ENCODE results near the gene COL15A1. TPM values are rescaled to one million over a fixed set of nuclear protein-coding genes. Genes with fewer than 3 reads are reported as not detected.

COL15A1 gene
- total RNA-seq, 1 donor from 2014 or later = 15.0 TPM

- no peak overlapping the region for H3K4me3 ChIP-seq
- no peaks in the 10 kb centered on the region for H3K9me3 ChIP-seq
- intact Hi-C loops (cut with DNase I) = loop anchor here (5.0 kb wide), 1 partner anchor 138 kb away; no protein-coding TSS in a partner anchor
- H3K4me1 ChIP-seq = peaks cover 34% of the 10 kb centered on the region
- no peaks in the 10 kb centered on the region for H3K27me3 ChIP-seq
- DNase-seq (ENCODE audit: extremely low spot score in 2 of 2) = peak; percentile 55 to 65
- H3K27ac ChIP-seq = peak overlapping the region; percentile 60
- TF ChIP-seq CTCF (IDR thresholded peaks at IDR 0.05) (no peak), POLR2AphosphoS5 (IDR thresholded peaks at IDR 0.05; ENCODE audit: insufficient read depth in 1 of 2, low read depth in 1 of 2) (no peak), POLR2A (IDR thresholded peaks at IDR 0.05) (no peak)
- H3K36me3 ChIP-seq = no peaks in the 10 kb centered on the region
Measured at GRCh38 chr9:98990181-98990870, 46.6 kb downstream of the COL15A1 start.

GRCh38 chr9:98992107-98992884 lies 48.6 kb downstream of the COL15A1 start:
- Histone ChIP-seq H3K36me3 (no peaks in the 10 kb centered on the region), H3K9me3 (no peaks in the 10 kb centered on the region), H3K4me1 (peaks cover 38% of the 10 kb centered on the region), H3K27me3 (no peaks in the 10 kb centered on the region), H3K4me3 (no peak overlapping the region), H3K27ac (no peak overlapping the region)
- TF ChIP-seq CTCF (IDR thresholded peaks at IDR 0.05) = no peak
- no peak for TF ChIP-seq POLR2AphosphoS5 (IDR thresholded peaks at IDR 0.05; ENCODE audit: insufficient read depth in 1 of 2, low read depth in 1 of 2)
- no peak for TF ChIP-seq POLR2A (IDR thresholded peaks at IDR 0.05)
- DNase-seq (ENCODE audit: extremely low spot score in 2 of 2) = peak in 1 of 2 donors; percentile 70
- intact Hi-C loops (cut with DNase I) = loop anchor here (5.0 kb wide), 1 partner anchor 140 kb away; no protein-coding TSS in a partner anchor

GRCh38 chr9:98992885-98993569 lies 49.3 kb downstream of the COL15A1 start:
- H3K4me3 ChIP-seq = no peak overlapping the region
- TF ChIP-seq POLR2A (IDR thresholded peaks at IDR 0.05) (no peak), POLR2AphosphoS5 (IDR thresholded peaks at IDR 0.05; ENCODE audit: insufficient read depth in 1 of 2, low read depth in 1 of 2) (no peak), CTCF (IDR thresholded peaks at IDR 0.05) (no peak)
- no peaks in the 10 kb centered on the region for H3K36me3 ChIP-seq
- no peaks in the 10 kb centered on the region for H3K27me3 ChIP-seq
- peak in 1 of 2 donors; percentile 69 for DNase-seq (ENCODE audit: extremely low spot score in 2 of 2)
- H3K4me1 ChIP-seq = peaks cover 45% of the 10 kb centered on the region
- H3K9me3 ChIP-seq = no peaks in the 10 kb centered on the region
- intact Hi-C loops (cut with DNase I) = loop anchor here (5.0 kb wide), 1 partner anchor 141 kb away; no protein-coding TSS in a partner anchor
- H3K27ac ChIP-seq = no peak overlapping the region

GRCh38 chr9:98993570-98993945 lies 49.9 kb downstream of the COL15A1 start:
- TF ChIP-seq POLR2A (IDR thresholded peaks at IDR 0.05) = no peak
- TF ChIP-seq CTCF (IDR thresholded peaks at IDR 0.05) = no peak
- TF ChIP-seq POLR2AphosphoS5 (IDR thresholded peaks at IDR 0.05; ENCODE audit: insufficient read depth in 1 of 2, low read depth in 1 of 2) = no peak
- Histone ChIP-seq H3K9me3 (no peaks in the 10 kb centered on the region), H3K4me1 (peaks cover 49% of the 10 kb centered on the region), H3K27me3 (no peaks in the 10 kb centered on the region), H3K36me3 (no peaks in the 10 kb centered on the region), H3K27ac (no peak overlapping the region), H3K4me3 (no peak overlapping the region)
- DNase-seq (ENCODE audit: extremely low spot score in 2 of 2) = peak; percentile 81 to 83
- intact Hi-C loops (cut with DNase I) = loop anchor here (5.0 kb wide), 1 partner anchor 141 kb away; no protein-coding TSS in a partner anchor
